ENCODE results near the gene RAB40A. TPM values are rescaled to one million over a fixed set of nuclear protein-coding genes. Genes with fewer than 3 reads are reported as not detected.
"Not testable (repeated sequence)": the region's sequence is repeated elsewhere in the genome, so short reads cannot be mapped to it uniquely, and the experiment has no call there.

Gene RAB40A
- polyA plus RNA-seq, 4 donors: 0.25 to 1.2 TPM; not detected in 2

- WGBS, 3 donors: 0 to 6% (median 4%) methylated on average over 3 of the region's 3 CpGs
- no peaks in the 10 kb centered on the region for H3K36me3 ChIP-seq (ENCODE audit: control insufficient read depth in 3 of 3, insufficient read depth in 2 of 3, low read depth in 1 of 3, low read length in 3 of 3)
- no peak overlapping the region for H3K27ac ChIP-seq (ENCODE audit: low read depth in 1 of 3, low read length in 2 of 3)
- no peaks in the 10 kb centered on the region for H3K27me3 ChIP-seq (ENCODE audit: control insufficient read depth in 3 of 3, insufficient read depth in 3 of 3, low read length in 3 of 3)
- H3K4me1 ChIP-seq (ENCODE audit: control insufficient read depth in 3 of 3, insufficient read depth in 2 of 3, low read depth in 1 of 3, low read length in 2 of 3): peaks cover 0 to 13% (median 0%) of the 10 kb centered on the region in 3 donors
- FAIRE-seq (no peak), DNase-seq (peak; percentile 55 to 79)
- no peaks in the 10 kb centered on the region for H3K9me3 ChIP-seq (ENCODE audit: control insufficient read depth in 2 of 2, insufficient read depth in 1 of 2, low read depth in 1 of 2, low read length in 1 of 2)
- no peak overlapping the region for H3K4me3 ChIP-seq (ENCODE audit: low read depth in 1 of 3, low read length in 3 of 3)
Observed at GRCh38 chrX:103464774-103465117, 54.5 kb downstream of the RAB40A start.

GRCh38 chrX:103464072-103464773, 55.1 kb downstream of the RAB40A start:
- DNase-seq (peak; percentile 2 to 8), FAIRE-seq (no peak)
- no peak overlapping the region for H3K27ac ChIP-seq (ENCODE audit: low read depth in 1 of 3, low read length in 2 of 3)
- 34 to 45% (median 37%) methylated on average over 8 of the region's 8 CpGs for WGBS, 3 donors
- H3K36me3 ChIP-seq (ENCODE audit: control insufficient read depth in 3 of 3, insufficient read depth in 2 of 3, low read depth in 1 of 3, low read length in 3 of 3): no peaks in the 10 kb centered on the region
- H3K9me3 ChIP-seq (ENCODE audit: control insufficient read depth in 2 of 2, insufficient read depth in 1 of 2, low read depth in 1 of 2, low read length in 1 of 2): no peaks in the 10 kb centered on the region
- peaks cover 0 to 7% (median 0%) of the 10 kb centered on the region in 3 donors for H3K4me1 ChIP-seq (ENCODE audit: control insufficient read depth in 3 of 3, insufficient read depth in 2 of 3, low read depth in 1 of 3, low read length in 2 of 3)
- H3K27me3 ChIP-seq (ENCODE audit: control insufficient read depth in 3 of 3, insufficient read depth in 3 of 3, low read length in 3 of 3): no peaks in the 10 kb centered on the region
- no peak overlapping the region for H3K4me3 ChIP-seq (ENCODE audit: low read depth in 1 of 3, low read length in 3 of 3)

- no peaks in the 10 kb centered on the region for H3K9me3 ChIP-seq (ENCODE audit: control insufficient read depth in 2 of 2, insufficient read depth in 1 of 2, low read depth in 1 of 2, low read length in 1 of 2)
- H3K27me3 ChIP-seq (ENCODE audit: control insufficient read depth in 3 of 3, insufficient read depth in 3 of 3, low read length in 3 of 3): no peaks in the 10 kb centered on the region
- no peak overlapping the region for H3K27ac ChIP-seq (ENCODE audit: low read depth in 1 of 3, low read length in 2 of 3)
- H3K4me3 ChIP-seq (ENCODE audit: low read depth in 1 of 3, low read length in 3 of 3): no peak overlapping the region
- FAIRE-seq (no peak), DNase-seq (no peak)
- no peaks in the 10 kb centered on the region for H3K36me3 ChIP-seq (ENCODE audit: control insufficient read depth in 3 of 3, insufficient read depth in 2 of 3, low read depth in 1 of 3, low read length in 3 of 3)
- 95 to 100% (median 95%) methylated on average over 1 of the region's 1 CpG for WGBS, 3 donors
- H3K4me1 ChIP-seq (ENCODE audit: control insufficient read depth in 3 of 3, insufficient read depth in 2 of 3, low read depth in 1 of 3, low read length in 2 of 3): no peaks in the 10 kb centered on the region
Observed at GRCh38 chrX:103461156-103461555, 58.1 kb downstream of the RAB40A start.

GRCh38 chrX:103460001-103460755, 59.1 kb downstream of the RAB40A start:
- not testable (repeated sequence) for H3K27me3 ChIP-seq (ENCODE audit: control insufficient read depth in 3 of 3, insufficient read depth in 3 of 3, low read length in 3 of 3); H3K27ac ChIP-seq (ENCODE audit: low read depth in 1 of 3, low read length in 2 of 3); DNase-seq; H3K4me1 ChIP-seq (ENCODE audit: control insufficient read depth in 3 of 3, insufficient read depth in 2 of 3, low read depth in 1 of 3, low read length in 2 of 3); H3K4me3 ChIP-seq (ENCODE audit: low read depth in 1 of 3, low read length in 3 of 3); H3K36me3 ChIP-seq (ENCODE audit: control insufficient read depth in 3 of 3, insufficient read depth in 2 of 3, low read depth in 1 of 3, low read length in 3 of 3); FAIRE-seq; H3K9me3 ChIP-seq (ENCODE audit: control insufficient read depth in 2 of 2, insufficient read depth in 1 of 2, low read depth in 1 of 2, low read length in 1 of 2)
- WGBS, 3 donors: 83 to 92% (median 89%) methylated on average over 11 to 15 of the region's 15 CpGs

- DNase-seq: no peak
- 73 to 91% (median 86%) methylated on average over 2 of the region's 2 CpGs for WGBS, 3 donors
- FAIRE-seq: no peak
Observed at GRCh38 chrX:103453655-103454054, 65.6 kb downstream of the RAB40A start.

More at GRCh38 chrX:103453655-103454054, 65.6 kb downstream of the RAB40A start:
- no peaks in the 10 kb centered on the region for H3K9me3 ChIP-seq (ENCODE audit: control insufficient read depth in 2 of 2, insufficient read depth in 1 of 2, low read depth in 1 of 2, low read length in 1 of 2)
- no peaks in the 10 kb centered on the region for H3K4me1 ChIP-seq (ENCODE audit: control insufficient read depth in 3 of 3, insufficient read depth in 2 of 3, low read depth in 1 of 3, low read length in 2 of 3)
- H3K4me3 ChIP-seq (ENCODE audit: low read depth in 1 of 3, low read length in 3 of 3): no peak overlapping the region
- no peak overlapping the region for H3K27ac ChIP-seq (ENCODE audit: low read depth in 1 of 3, low read length in 2 of 3)
- H3K36me3 ChIP-seq (ENCODE audit: control insufficient read depth in 3 of 3, insufficient read depth in 2 of 3, low read depth in 1 of 3, low read length in 3 of 3): no peaks in the 10 kb centered on the region
- H3K27me3 ChIP-seq (ENCODE audit: control insufficient read depth in 3 of 3, insufficient read depth in 3 of 3, low read length in 3 of 3): no peaks in the 10 kb centered on the region

Other genes with a start within 250 kb of the RAB40A start
- 1 to 10 TPM in 2 of 4 donors, under 1 TPM in 1, not detected in 1; 0.54 to 2.0 (median 1.8) TPM for gene TCEAL5, start 242.7 kb downstream of the RAB40A start, polyA plus RNA-seq
- 10 to 100 TPM in 2 of 4 donors, 1 to 10 TPM in 1, under 1 TPM in 1; 0.89 to 62.7 (median 22.6) TPM for gene BEX2, start 208.5 kb downstream of the RAB40A start, polyA plus RNA-seq
- gene TCEAL7, start 189.2 kb downstream of the RAB40A start, polyA plus RNA-seq: 10 to 100 TPM in 2 of 4 donors, 1 to 10 TPM in 1, not detected in 1; 4.3 to 11.2 (median 10.8) TPM
- gene TCEAL9, start 163.0 kb downstream of the RAB40A start, polyA plus RNA-seq: 100 to 1,000 TPM in 1 of 4 donors, 10 to 100 TPM in 3; 23.3 to 111 (median 49.4) TPM
- gene BEX3, start 143.0 kb downstream of the RAB40A start, polyA plus RNA-seq: 100 to 1,000 TPM in 1 of 4 donors, 10 to 100 TPM in 2, 1 to 10 TPM in 1; 8.1 to 154 (median 51.3) TPM
- 10 to 100 TPM; 13.0 to 90.8 (median 63.5) TPM for gene TCEAL4, start 66.0 kb upstream of the RAB40A start, polyA plus RNA-seq
- 10 to 100 TPM in 2 of 4 donors, 1 to 10 TPM in 2; 2.2 to 18.6 (median 11.2) TPM for gene TCEAL3, start 88.5 kb upstream of the RAB40A start, polyA plus RNA-seq
- 10 to 100 TPM; 17.9 to 33.0 (median 26.9) TPM for gene TCEAL1, start 109.5 kb upstream of the RAB40A start, polyA plus RNA-seq
- gene MORF4L2, start 167.2 kb upstream of the RAB40A start, polyA plus RNA-seq: 100 to 1,000 TPM; 195 to 360 (median 258) TPM
- under 1 TPM in 1 of 4 donors, not detected in 3; 0.13 TPM for gene TMEM31, start 191.4 kb upstream of the RAB40A start, polyA plus RNA-seq

Measured in small intestine (tissue), 7 donors.